HEK293 (cell line): Measurements from ENCODE around the gene BSX.

Experiments used
- CTCF ChIA-PET: fragments of 350-600 bp; formaldehyde crosslinking; extraction: SDS; loops from one replicate; lab custom pipeline; 2021; ENCODE audit warnings: antibody characterized with exemption; lab: Yijun Ruan, JAX
- POLR2A ChIA-PET: fragments of 300-600 bp; formaldehyde crosslinking; extraction: SDS; loops from one replicate; lab custom pipeline; 2020; ENCODE audit warnings: antibody characterized with exemption, inconsistent platforms; lab: Yijun Ruan, JAX
- H3K27ac ChIP-seq: fragments of 200-500 bp; sonication (Bioruptor generic); 2 replicates; pipeline ENCODE4 v1.5.1; 2014; ENCODE audit warnings: low read depth, low read length, control low read depth, inconsistent platforms; ENCODE audit errors: extremely low read depth
- H3K36me3 ChIP-seq, 2 experiments: fragments of 200-500 bp in 1 of 2; sonication (Bioruptor generic) in 1 of 2; 1 replicate in 1 of 2; 2 replicates in 1 of 2; pipeline ENCODE4 v1.5.1; 2014 to 2017; ENCODE audit warnings: inconsistent platforms in 2 of 2, low read length in 2 of 2; ENCODE audit not compliant: control insufficient read depth in 2 of 2, insufficient read depth in 1 of 2
- H3K4me1 ChIP-seq: fragments of 200-500 bp; sonication (Bioruptor generic); 2 replicates; pipeline ENCODE4 v1.5.1; 2014; ENCODE audit warnings: mild to moderate bottlenecking, low read length, inconsistent platforms; ENCODE audit not compliant: control insufficient read depth, insufficient read depth
- H3K4me3 ChIP-seq: 2 replicates; pipeline ENCODE4 v1.5.1; 2011; ENCODE audit warnings: low read depth, mild to moderate bottlenecking, control low read depth, low read length, moderate library complexity
- H3K9me3 ChIP-seq: fragments of 200-500 bp; sonication (Bioruptor generic); 2 replicates; pipeline ENCODE4 v1.5.1; 2014; ENCODE audit warnings: low read depth, low read length, inconsistent platforms; ENCODE audit not compliant: control insufficient read depth, insufficient read depth
- SCRT2 ChIP-seq: fragments of 450-650 bp; formaldehyde crosslinking; IDR thresholded peaks from 2 replicates; pipeline ENCODE4 v1.5.1; 2016; ENCODE audit warnings: missing biosample characterization, missing genetic modification characterization
- SETDB1 ChIP-seq: IDR thresholded peaks from one replicate; pipeline ENCODE4 v1.6.1; 2017; ENCODE audit warnings: mild to moderate bottlenecking, low read length, moderate library complexity, mixed read lengths; ENCODE audit not compliant: insufficient read length
- SP3 ChIP-seq: fragments of 450-650 bp; formaldehyde crosslinking; IDR thresholded peaks from 2 replicates; pipeline ENCODE4 v1.5.1; 2016; ENCODE audit warnings: missing biosample characterization, missing genetic modification characterization
- SP7 ChIP-seq: fragments of 450-650 bp; formaldehyde crosslinking; IDR thresholded peaks from 2 replicates; pipeline ENCODE4 v1.5.1; 2016; ENCODE audit warnings: missing biosample characterization, missing genetic modification characterization
- ZBTB26 ChIP-seq: fragments of 450-650 bp; formaldehyde crosslinking; optimal IDR thresholded peaks from 2 replicates; pipeline ENCODE3; 2016; ENCODE audit warnings: missing biosample characterization, mild to moderate bottlenecking, missing genetic modification characterization
- ZBTB44 ChIP-seq: fragments of 450-650 bp; IDR thresholded peaks from 2 replicates; pipeline ENCODE4 v1.5.1; 2018; ENCODE audit warnings: missing biosample characterization, mild to moderate bottlenecking, missing genetic modification characterization
- ZBTB48 ChIP-seq: fragments of 450-650 bp; formaldehyde crosslinking; IDR thresholded peaks from 2 replicates; pipeline ENCODE4 v1.5.1; 2016; ENCODE audit warnings: missing biosample characterization, missing genetic modification characterization
- ZBTB8A ChIP-seq: fragments of 450-650 bp; formaldehyde crosslinking; IDR thresholded peaks from 2 replicates; pipeline ENCODE4 v1.5.1; 2016; ENCODE audit warnings: missing biosample characterization, missing genetic modification characterization
- ZNF121 ChIP-seq: fragments of 450-650 bp; formaldehyde crosslinking; IDR thresholded peaks from 2 replicates; pipeline ENCODE4 v1.5.1; 2016; ENCODE audit warnings: missing biosample characterization, missing genetic modification characterization
- ZNF266 ChIP-seq: fragments of 450-650 bp; formaldehyde crosslinking; IDR thresholded peaks from 2 replicates; pipeline ENCODE4 v1.5.1; 2016; ENCODE audit warnings: missing biosample characterization, missing genetic modification characterization, low read depth
- ZNF335 ChIP-seq: fragments of 450-650 bp; formaldehyde crosslinking; conservative IDR thresholded peaks from 2 replicates; pipeline ENCODE4 v1.5.1; 2016; ENCODE audit warnings: missing biosample characterization, missing genetic modification characterization
- ZNF366 ChIP-seq: fragments of 450-650 bp; formaldehyde crosslinking; conservative IDR thresholded peaks from 2 replicates; pipeline ENCODE4 v1.5.1; 2016; ENCODE audit warnings: missing biosample characterization, missing genetic modification characterization
- ZNF513 ChIP-seq: fragments of 450-650 bp; IDR thresholded peaks from 2 replicates; pipeline ENCODE4 v1.5.1; 2018; ENCODE audit warnings: missing biosample characterization, missing genetic modification characterization
- ZNF555 ChIP-seq: fragments of 450-650 bp; formaldehyde crosslinking; conservative IDR thresholded peaks from 2 replicates; pipeline ENCODE4 v1.5.1; 2017; ENCODE audit warnings: missing biosample characterization, mild to moderate bottlenecking, missing genetic modification characterization, inconsistent platforms
- ZNF561 ChIP-seq: fragments of 450-650 bp; IDR thresholded peaks from 2 replicates; pipeline ENCODE4 v1.5.1; 2018; ENCODE audit warnings: missing biosample characterization, missing genetic modification characterization, borderline replicate concordance
- ZNF677 ChIP-seq: fragments of 450-650 bp; IDR thresholded peaks from 2 replicates; pipeline ENCODE4 v1.5.0; 2018; ENCODE audit warnings: missing biosample characterization, mild to moderate bottlenecking, missing genetic modification characterization, moderate library complexity
- ZNF692 ChIP-seq: fragments of 450-650 bp; formaldehyde crosslinking; IDR thresholded peaks from 2 replicates; pipeline ENCODE4 v1.5.1; 2016; ENCODE audit warnings: missing biosample characterization, missing genetic modification characterization

BSX gene

GRCh38 chr11:122979103-122979814 lies 2.4 kb downstream of the BSX start:
- no peak for TF ChIP-seq ZNF366
- no peak for TF ChIP-seq ZBTB44 (tag by site-specific recombination)
- TF ChIP-seq, all 188 proteins: peak for 0
- CTCF ChIA-PET = no interaction called here
- POLR2A ChIA-PET = no interaction called here
- no peaks in the 10 kb centered on the region for H3K9me3 ChIP-seq
- no peak overlapping the region for H3K27ac ChIP-seq
- H3K4me1 ChIP-seq = 0 out of 2 replicates have a peak, but pooled peaks cover 2% of the 10 kb centered on the region
- no peak overlapping the region for H3K4me3 ChIP-seq
- H3K36me3 ChIP-seq = no peaks in the 10 kb centered on the region

- POLR2A ChIA-PET = interaction anchor here (0.6 kb wide), 1 partner anchor 114 kb away, joined by 4 read pairs; no protein-coding TSS in a partner anchor
- CTCF ChIA-PET = no interaction called here
- 0 out of 2 replicates have a peak, but pooled peaks cover 2% of the 10 kb centered on the region for H3K4me1 ChIP-seq
Measured at GRCh38 chr11:122978299-122978620, 3.4 kb downstream of the BSX start.

GRCh38 chr11:122977470-122978298 lies 4.0 kb downstream of the BSX start:
- H3K27ac ChIP-seq = no peak overlapping the region
- 0 out of 2 replicates have a peak, but pooled peaks cover 2% of the 10 kb centered on the region for H3K4me1 ChIP-seq
- no peaks in the 10 kb centered on the region for H3K9me3 ChIP-seq
- H3K36me3 ChIP-seq = no peaks in the 10 kb centered on the region
- ChIA-PET POLR2A (interaction anchor here (0.6 kb wide), 1 partner anchor 114 kb away, joined by 4 read pairs; no protein-coding TSS in a partner anchor), CTCF (interaction anchor here (0.6 to 1.0 kb wide), 2 partner anchors 45 to 271 kb away, joined by 3 to 5 read pairs; no protein-coding TSS in a partner anchor)
- peak overlapping the region; percentile 13; the same call in 1 of the 2 replicates for H3K4me3 ChIP-seq
- TF ChIP-seq ZNF266 (tag by site-specific recombination) = no peak

More at GRCh38 chr11:122978299-122978620, 3.4 kb downstream of the BSX start:
- H3K27ac ChIP-seq = no peak overlapping the region
- no peaks in the 10 kb centered on the region for H3K36me3 ChIP-seq
- no peaks in the 10 kb centered on the region for H3K9me3 ChIP-seq
- TF ChIP-seq ZNF121 (tag by site-specific recombination) (no peak), ZNF513 (tag by site-specific recombination) (no peak), ZNF692 (tag by site-specific recombination) (no peak), SETDB1 (no peak), ZNF555 (tag by site-specific recombination) (no peak)
- no peak overlapping the region for H3K4me3 ChIP-seq

- H3K9me3 ChIP-seq = no peaks in the 10 kb centered on the region
- ChIA-PET CTCF (interaction anchor here (0.6 to 1.0 kb wide), 2 partner anchors 46 to 271 kb away, joined by 3 to 5 read pairs; no protein-coding TSS in a partner anchor), POLR2A (no interaction called here)
- H3K4me3 ChIP-seq = peak overlapping the region; percentile 13
- H3K27ac ChIP-seq = no peak overlapping the region
- 0 out of 2 replicates have a peak, but pooled peaks cover 2% of the 10 kb centered on the region for H3K4me1 ChIP-seq
- TF ChIP-seq ZBTB48 (tag by site-specific recombination) (0 out of 2 replicates have a peak, but pooled peaks have one; percentile 18), ZNF677 (tag by site-specific recombination) (no peak), SCRT2 (tag by site-specific recombination) (peak; percentile 54), SP7 (tag by site-specific recombination) (no peak), ZBTB26 (tag by site-specific recombination) (peak; percentile 16), ZBTB8A (tag by site-specific recombination) (peak; percentile 75), ZNF561 (no peak), SP3 (tag by site-specific recombination) (0 out of 2 replicates have a peak, but pooled peaks have one; percentile 13), ZNF335 (tag by site-specific recombination) (peak; percentile 46)
- no peaks in the 10 kb centered on the region for H3K36me3 ChIP-seq
Measured at GRCh38 chr11:122976734-122977469, 4.7 kb downstream of the BSX start.
